GM19023 (cell line): ENCODE measurements around the gene WTAP.
"Not testable (repeated sequence)": the region's sequence is repeated elsewhere in the genome, so short reads cannot be mapped to it uniquely, and the experiment has no call there.

Experiments
- ATAC-seq: cut with Tn5 transposase; IDR thresholded peaks from one replicate; pipeline ENCODE4 v1.9.1; 2021; ENCODE audit warnings: mild to moderate bottlenecking, moderate library complexity; ENCODE audit not compliant: unreplicated experiment

WTAP gene

GRCh38 chr6:159726918-159727716, at the start of gene WTAP:
WTAP (plus strand) TSS chr6:159727506; CDS start chr6:159736266, 8,760 bp downstream.
- ATAC-seq, result peak; percentile 74

- ATAC-seq, result no peak
Observed at GRCh38 chr6:159677506-159678165, 49.7 kb upstream of the WTAP start.

- ATAC-seq, result no peak
Observed at GRCh38 chr6:159678574-159678973, 48.7 kb upstream of the WTAP start.

- ATAC-seq, result no peak
Observed at GRCh38 chr6:159679091-159680077, 47.9 kb upstream of the WTAP start.

GRCh38 chr6:159680104-159680503, 47.2 kb upstream of the WTAP start:
- no peak for ATAC-seq

- ATAC-seq, result no peak
Observed at GRCh38 chr6:159681191-159681880, 46.0 kb upstream of the WTAP start.

GRCh38 chr6:159682295-159682694, 45.0 kb upstream of the WTAP start:
- no peak for ATAC-seq

GRCh38 chr6:159682810-159683209, 44.5 kb upstream of the WTAP start:
- no peak for ATAC-seq

GRCh38 chr6:159684013-159684304, 43.3 kb upstream of the WTAP start:
- ATAC-seq, result no peak

- no peak for ATAC-seq
Observed at GRCh38 chr6:159686040-159686439, 41.3 kb upstream of the WTAP start.

GRCh38 chr6:159686703-159687102, 40.6 kb upstream of the WTAP start:
- no peak for ATAC-seq

- no peak for ATAC-seq
Observed at GRCh38 chr6:159687341-159687740, 40.0 kb upstream of the WTAP start.

GRCh38 chr6:159688266-159688905, 38.9 kb upstream of the WTAP start:
- no peak for ATAC-seq

- ATAC-seq, result no peak
Observed at GRCh38 chr6:159689001-159689400, 38.3 kb upstream of the WTAP start.

- not testable (repeated sequence) for ATAC-seq
Observed at GRCh38 chr6:159690135-159690534, 37.2 kb upstream of the WTAP start.

GRCh38 chr6:159691133-159691962, 36.0 kb upstream of the WTAP start:
- ATAC-seq, result no peak

- no peak for ATAC-seq
Observed at GRCh38 chr6:159691963-159692287, 35.4 kb upstream of the WTAP start.

GRCh38 chr6:159692303-159693127, 34.8 kb upstream of the WTAP start:
- peak; percentile 46 for ATAC-seq
